Measurements from ENCODE around the gene MAN1A2.
"Not testable (repeated sequence)": the region's sequence is repeated elsewhere in the genome, so short reads cannot be mapped to it uniquely, and the experiment has no call there.

The MAN1A2 gene

DNA sequence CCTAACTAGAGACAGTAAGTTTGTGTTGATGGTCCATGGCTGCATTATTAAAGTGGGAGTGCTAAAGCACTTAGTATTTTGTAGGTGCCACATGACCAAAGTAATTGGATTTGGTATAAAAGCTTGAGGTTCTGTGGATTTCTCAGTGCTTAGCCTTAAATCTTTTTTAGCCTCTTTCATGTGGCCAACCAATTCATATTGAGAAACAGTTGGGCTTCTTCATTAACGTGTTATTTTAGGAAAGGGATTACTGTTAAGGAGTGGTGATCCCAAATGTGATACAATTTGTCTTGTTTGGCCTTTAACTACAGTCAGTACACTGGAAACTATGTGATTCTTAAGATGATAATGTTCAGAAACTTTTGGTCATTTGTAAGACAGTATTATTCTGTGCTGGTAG is 25.5 kb downstream of the MAN1A2 start:
- no peak overlapping the region for H3K27ac ChIP-seq
- DNase-seq (ENCODE audit: low read depth, low spot score) = no peak

DNA sequence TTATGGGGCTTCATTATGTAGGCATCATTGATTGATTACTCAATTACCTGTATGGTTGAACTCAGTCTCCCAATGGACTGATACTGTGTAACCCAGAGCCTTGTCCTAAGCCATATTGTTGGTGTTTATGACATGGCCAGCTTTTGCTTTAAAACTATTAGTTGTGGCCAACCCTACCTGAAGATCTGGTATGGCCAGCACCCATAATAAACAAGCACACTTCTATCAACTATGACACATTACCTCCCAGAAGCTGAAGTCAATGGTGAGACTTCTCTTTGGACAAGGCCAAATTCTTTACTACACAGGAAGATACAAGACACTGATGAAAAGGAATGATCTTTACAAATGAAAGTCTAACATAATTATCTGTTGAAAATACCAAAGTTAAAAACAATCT is 28.8 kb downstream of the MAN1A2 start:
- DNase-seq (ENCODE audit: low read depth, low spot score) = no peak
- no peak overlapping the region for H3K27ac ChIP-seq

DNA sequence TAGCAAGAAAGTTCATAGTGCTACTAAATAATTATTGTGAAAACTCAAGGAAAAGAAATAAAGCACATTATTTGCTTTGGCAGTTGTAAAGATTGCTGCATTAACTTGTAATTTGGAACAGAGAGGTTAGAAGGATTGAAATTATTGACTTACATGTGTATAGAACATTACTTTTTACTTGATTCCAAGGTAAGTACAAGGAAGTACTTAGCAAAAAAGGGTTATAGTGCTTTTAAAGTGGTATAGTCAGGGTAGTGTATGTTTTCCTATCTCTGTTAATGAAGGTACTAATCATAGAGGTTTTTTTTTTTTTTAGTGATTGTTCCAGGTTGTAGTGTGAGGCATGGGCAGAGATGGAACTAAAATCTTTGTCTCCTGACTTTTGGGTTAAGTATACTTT is 29.4 kb downstream of the MAN1A2 start:
- DNase-seq (ENCODE audit: low read depth, low spot score) = no peak
- H3K27ac ChIP-seq = no peak overlapping the region

DNA sequence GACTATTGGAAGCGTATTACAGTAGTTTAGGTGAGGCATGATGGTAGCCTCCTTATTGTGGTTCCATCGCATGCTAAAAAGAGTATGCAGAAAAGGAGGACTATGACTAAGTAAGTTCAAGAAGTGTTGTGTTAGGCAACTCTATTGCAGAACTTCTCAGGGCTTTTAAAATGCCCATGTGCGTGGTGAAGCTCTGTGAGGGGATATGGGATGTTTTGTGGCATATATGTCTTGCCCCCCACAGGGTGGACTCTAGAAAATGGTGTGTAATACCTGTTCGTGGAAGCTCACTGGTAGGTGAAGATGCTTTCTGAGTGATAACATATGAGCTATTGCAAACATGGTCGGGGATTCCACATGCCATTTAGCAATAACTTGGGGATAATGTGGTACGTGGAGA is 31.7 kb downstream of the MAN1A2 start:
- no peak for DNase-seq (ENCODE audit: low read depth, low spot score)
- no peak overlapping the region for H3K27ac ChIP-seq

DNA sequence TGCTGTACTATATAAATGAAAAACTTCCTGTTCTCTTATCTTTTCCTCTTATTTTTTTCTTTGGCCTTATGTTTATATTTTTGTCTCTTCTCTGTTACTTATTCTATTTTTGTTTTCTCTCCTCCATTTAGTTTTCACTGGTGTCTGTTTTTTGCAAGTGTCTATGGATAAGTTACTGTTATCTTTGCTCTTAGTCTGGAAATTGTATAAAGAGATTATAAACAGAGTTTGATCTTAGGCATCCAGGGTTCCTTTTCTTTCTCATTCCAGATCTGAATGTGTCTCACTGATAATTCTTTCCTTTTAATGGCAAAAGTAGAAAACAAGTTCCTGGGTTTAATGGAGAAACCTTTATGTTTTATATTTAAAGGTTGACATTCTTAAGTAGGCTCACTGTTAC is 34.5 kb downstream of the MAN1A2 start:
- no peak for DNase-seq (ENCODE audit: low read depth, low spot score)
- no peak overlapping the region for H3K27ac ChIP-seq

DNA sequence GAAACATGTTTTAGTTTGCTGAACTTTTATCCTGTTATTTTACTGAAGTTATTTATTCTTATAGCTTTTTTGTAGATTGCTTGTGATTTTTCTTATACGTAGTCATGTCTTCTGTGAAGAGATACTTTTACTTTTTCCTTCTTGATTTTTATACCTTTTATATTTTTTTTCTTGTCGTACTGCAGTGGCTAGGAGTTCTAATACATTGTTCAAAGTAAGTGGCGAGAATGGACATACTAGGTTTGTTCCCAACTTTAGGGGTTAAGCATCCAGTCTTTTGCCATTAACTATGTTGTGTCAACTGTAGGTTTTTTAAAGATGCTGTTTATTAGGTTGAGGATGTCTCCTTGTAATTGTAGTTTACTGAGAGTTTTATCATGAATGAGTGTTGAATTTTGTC is 36.3 kb downstream of the MAN1A2 start:
- no peak for DNase-seq (ENCODE audit: low read depth, low spot score)
- no peak overlapping the region for H3K27ac ChIP-seq

DNA sequence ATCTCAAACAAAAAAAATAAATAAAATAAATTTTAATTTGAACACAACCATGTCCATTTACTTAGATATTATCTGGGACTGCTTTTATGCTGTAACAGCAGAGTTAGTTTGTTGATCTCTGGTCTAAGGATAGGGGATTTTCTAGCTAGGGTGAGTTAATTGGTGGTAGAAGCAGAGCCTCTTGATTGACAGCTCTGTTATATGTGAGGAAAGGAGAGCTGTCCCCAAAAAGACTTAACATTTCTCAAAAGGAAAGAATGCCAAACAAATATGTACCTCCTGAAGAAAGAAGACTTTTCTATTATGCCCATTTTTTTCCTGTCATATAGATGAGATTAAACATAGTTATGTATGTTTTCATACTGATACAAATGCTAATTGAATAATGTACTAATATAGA is 37.8 kb downstream of the MAN1A2 start:
- DNase-seq (ENCODE audit: low read depth, low spot score) = no peak
- no peak overlapping the region for H3K27ac ChIP-seq

DNA sequence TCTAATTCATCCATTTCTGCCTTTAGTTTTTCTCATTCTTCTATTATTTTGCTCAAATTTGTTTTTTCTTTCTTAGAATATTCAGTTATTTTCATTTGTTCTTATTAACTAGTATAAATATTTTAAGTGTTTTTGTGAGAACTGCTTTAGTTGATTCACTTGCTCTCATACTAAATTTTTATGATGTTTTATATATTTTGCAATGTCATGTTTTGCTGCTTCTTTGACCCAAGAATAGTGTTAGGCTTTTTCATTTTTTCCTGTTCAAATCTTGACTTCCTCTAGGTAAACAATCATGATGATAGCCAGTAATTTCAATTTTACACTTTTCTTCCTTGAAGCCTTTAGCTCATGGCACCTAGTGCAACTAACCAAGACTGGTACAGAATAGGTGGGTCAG is 45.2 kb downstream of the MAN1A2 start:
- no peak overlapping the region for H3K27ac ChIP-seq
- no peak for DNase-seq (ENCODE audit: low read depth, low spot score)

DNA sequence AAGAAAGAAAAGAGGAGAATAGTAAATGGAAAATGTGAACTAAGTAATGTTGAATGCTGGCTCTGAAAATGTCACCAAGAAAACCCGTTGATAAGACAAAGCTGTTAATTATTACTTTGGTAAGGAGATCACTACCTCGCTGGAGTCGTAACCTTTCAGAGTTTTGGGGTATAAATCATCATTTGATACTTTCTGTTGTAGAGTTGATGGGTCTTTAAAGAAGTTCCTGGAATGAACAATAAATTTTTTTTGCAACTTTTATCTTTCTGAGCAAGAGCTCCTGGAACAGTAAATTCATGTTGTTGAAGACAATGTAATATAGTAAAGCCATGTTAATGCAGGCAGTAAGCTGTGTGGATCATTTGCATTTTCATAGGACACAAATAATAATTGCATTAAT is 46.2 kb downstream of the MAN1A2 start:
- no peak for DNase-seq (ENCODE audit: low read depth, low spot score)
- H3K27ac ChIP-seq = no peak overlapping the region

DNA sequence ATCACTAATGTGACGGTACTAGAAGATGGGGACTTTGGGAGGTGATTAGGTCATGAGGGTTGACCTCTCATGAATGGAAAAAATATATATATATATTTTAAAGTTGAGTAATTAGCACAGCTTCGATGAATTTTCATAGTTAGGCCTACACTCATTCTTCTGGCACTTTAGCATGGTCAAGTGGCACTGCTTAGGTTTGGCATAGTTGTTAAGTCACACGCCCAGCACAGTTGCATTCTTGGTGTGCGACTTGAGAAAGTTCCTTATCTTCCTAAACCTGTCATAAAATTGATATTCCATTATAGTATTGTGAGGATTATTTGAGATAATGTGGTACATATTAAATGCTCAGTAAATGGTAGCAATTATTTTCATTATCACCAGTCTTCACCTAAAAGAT is 47.7 kb downstream of the MAN1A2 start:
- no peak for DNase-seq (ENCODE audit: low read depth, low spot score)
- no peak overlapping the region for H3K27ac ChIP-seq

DNA sequence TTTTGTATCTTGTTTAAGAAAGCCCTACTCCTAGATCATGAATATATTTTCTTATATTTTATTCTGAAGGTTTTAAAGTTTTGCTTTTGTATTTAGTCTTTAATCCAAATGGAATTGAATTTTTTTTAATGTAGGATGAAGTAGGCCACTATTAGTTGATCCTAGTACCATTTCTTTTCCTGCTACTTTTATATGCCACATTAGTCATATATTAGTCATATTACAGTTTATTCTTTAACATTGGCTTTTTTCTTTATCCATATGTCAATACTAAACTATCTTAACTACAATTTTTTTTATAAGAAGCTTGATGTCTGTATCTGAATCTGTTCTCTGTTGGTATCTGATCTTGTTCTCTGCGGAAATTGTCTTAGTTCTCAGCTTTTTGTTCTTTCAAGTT is 48.8 kb downstream of the MAN1A2 start:
- no peak overlapping the region for H3K27ac ChIP-seq
- DNase-seq (ENCODE audit: low read depth, low spot score) = no peak

DNA sequence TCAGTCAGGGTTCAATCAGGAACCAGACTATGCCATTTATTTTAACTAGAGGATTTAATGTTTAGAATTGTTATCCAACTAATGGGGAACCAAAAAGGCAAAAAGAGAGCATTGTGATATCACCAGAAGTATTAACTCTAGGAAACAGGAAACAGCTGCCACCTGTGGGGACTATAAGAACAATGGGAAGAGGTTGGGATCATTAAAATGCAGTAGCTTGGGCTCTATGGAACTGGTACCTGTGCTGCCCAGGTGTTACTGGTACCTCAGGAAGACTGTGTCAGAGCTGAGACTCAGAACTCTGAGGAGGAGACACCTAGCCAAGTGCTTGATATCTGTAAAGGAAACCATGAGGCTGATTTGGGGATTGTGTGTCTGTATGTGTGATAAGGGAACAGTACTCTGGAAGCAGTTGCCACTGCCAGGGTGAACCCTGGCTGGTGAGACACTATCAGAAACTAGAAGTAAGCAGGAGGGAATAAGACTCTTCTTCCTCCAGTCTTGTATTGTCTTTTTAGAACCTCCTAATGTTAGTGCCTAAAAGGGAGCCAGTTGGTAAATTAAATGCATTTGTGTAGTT is 49.4 kb downstream of the MAN1A2 start:
- DNase-seq (ENCODE audit: low read depth, low spot score) = no peak
- no peak overlapping the region for H3K27ac ChIP-seq

DNA sequence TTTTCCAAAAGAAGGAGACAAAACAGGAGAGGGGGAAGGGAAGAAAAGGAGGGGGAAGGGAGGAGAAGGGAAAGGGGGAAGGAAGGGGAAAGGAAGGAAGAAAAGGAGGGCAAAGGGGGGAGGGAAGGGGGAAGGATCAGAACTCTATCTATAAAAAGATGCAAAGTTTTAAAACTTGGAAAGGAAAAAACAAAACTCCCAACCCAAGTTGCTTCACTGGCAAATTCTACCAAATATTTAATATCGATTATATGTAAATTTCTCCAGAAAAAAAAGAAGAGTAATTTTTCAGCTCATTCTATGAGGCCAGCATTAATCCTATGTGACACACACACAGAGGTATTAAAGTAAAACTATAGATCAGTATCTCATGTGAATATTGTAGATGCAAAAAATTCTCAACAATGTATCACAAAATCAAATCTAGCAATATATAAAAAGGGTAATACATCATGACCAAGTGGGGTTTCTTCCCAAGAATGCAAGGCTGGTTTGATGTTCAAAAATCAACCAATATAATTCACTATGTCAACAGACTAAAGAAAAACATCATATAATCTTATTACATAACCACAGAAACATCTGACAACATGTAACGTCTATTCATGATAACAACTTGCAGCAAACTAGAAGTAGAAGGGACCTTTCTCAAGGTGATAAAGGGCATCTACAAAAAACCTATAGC is 57.9 kb downstream of the MAN1A2 start:
- no peak for DNase-seq (ENCODE audit: low read depth, low spot score)

DNA sequence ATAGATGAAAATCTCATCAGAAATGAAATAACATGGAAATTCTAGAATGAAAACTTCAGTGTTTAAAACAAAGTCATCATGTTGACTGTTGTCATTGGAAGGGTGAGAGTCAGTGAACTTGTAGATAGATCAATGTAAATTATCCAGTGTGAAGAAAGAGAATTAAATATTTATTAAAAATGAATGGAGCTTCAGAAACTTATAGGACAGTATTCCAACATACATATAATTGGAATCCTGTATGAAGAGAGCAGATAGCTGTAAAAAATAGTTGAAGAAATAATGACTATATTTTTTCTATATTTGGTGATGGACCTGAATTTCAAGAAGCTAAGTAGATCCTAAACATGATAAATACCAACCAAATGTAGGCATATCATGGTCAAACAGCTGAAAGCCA is 60.0 kb downstream of the MAN1A2 start:
- no peak overlapping the region for H3K27ac ChIP-seq
- DNase-seq (ENCODE audit: low read depth, low spot score) = no peak

More for the DNA sequence above, 57.9 kb downstream of the MAN1A2 start:
- no peak overlapping the region for H3K27ac ChIP-seq

DNA sequence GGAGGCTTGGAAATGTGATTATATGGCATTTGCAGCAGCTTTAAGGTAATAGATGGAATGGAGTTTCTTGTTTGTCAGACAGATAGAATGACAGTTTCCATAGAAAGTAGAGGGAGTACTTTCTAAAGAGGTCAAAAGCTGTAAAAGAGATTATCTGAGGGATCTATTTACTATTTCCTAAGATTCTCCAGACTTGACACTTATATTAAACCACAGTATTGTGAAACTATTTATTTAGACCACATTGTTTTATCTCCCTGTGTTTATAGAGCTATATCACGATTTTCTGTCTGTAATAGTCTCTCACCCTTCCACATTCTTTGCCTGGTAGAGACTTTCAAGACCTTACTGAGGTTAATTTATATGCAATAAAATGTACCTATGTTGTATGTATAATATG is 66.7 kb downstream of the MAN1A2 start:
- DNase-seq (ENCODE audit: low read depth, low spot score) = no peak
- no peak overlapping the region for H3K27ac ChIP-seq

DNA sequence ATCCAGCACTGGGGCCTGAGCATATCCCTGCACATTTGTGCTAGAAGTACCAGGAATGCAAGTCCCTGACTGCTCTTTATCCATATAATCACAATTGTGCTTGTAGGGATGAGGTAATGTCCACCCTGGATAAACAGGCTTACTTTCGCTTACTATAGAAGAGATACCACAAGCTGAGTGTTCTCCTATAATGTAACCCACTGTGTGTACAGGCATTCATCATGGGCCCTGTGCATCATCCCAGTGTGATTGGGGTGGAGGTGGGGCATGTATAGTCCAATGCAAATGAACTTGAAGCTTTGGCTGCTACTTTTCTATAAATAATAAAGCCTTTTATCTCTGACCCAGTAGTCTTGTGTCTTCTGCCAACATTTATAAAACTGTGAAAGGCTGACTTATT is 69.3 kb downstream of the MAN1A2 start:
- no peak for DNase-seq (ENCODE audit: low read depth, low spot score)
- H3K27ac ChIP-seq = no peak overlapping the region

DNA sequence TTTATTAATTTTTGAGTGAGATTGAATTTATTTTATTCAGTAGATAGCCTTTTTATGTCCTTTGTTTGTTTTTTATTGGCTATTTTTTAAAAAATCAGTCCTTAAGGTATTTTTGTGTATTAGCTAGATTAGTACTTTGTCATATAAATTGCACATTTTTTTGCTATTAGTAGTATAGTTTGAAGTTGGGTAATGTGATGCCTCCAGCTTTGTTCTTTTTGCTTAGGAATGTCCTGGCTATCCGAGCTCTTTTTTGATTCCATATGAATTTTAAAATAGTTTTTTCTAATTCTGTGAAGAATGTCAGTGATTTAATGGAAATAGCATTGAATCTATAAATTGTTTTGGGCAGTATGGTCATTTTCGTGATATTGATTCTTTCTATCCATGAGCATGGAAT is 80.4 kb downstream of the MAN1A2 start:
- H3K27ac ChIP-seq = no peak overlapping the region
- no peak for DNase-seq (ENCODE audit: low read depth, low spot score)

DNA sequence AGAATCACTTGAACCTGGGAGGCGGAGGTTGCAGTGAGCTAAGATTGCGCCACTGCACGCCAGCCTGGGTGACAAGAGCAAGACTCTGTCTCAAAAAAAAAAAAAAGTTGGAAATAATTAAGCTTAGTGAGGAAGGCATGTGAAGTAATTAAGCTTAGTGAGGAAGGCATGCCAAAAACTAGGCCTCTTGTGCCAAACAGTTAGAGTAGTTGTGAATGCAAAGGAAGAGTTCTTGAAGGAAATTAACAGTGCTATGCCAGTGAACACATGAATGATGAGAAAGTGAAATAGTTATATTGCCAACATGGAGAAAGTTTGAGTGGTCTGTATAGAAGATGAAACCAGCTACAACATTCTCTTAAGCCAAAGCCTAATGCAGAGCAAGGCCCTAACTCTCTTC is 85.0 kb downstream of the MAN1A2 start:
- no peak overlapping the region for H3K27ac ChIP-seq
- no peak for DNase-seq (ENCODE audit: low read depth, low spot score)

DNA sequence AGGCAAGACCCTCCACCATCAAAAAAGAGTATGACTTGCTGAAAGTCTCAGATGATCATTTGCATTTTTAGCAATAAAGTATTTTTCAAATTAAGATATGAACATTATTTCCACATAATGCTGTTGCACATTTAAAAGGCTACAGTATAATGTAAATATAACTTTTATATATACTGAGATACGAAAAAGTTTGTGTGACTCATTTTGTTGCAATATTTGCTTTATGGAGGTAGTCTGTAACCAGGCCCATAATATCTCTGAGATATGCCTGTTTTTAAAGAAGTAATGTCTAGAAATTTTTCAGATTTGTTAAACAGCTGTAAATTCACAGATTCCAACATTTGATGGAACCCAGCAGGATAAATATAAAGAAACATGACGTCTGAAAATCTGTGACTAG is 86.7 kb downstream of the MAN1A2 start:
- no peak for DNase-seq (ENCODE audit: low read depth, low spot score)

DNA sequence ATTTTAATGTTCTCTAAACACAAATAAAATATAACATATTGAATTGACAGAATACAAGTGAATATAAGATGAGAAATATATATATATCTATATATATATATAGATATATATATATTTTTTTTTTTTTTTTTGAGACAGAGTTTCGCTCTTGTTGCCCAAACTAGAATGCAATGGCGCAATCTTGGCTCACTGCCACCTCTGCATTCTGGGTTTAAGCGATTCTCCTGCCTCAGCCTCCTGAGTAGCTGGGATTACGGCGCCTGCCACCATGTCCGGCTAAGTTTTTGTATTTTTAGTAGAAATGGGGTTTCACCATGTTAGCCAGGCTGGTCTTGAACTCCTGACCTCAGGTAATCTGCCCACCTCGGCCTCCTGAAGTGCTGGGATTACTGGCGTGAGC is 91.2 kb downstream of the MAN1A2 start:
- not testable (repeated sequence) for DNase-seq (ENCODE audit: low read depth, low spot score); H3K27ac ChIP-seq

More for the DNA sequence above, 86.7 kb downstream of the MAN1A2 start:
- no peak overlapping the region for H3K27ac ChIP-seq

DNA sequence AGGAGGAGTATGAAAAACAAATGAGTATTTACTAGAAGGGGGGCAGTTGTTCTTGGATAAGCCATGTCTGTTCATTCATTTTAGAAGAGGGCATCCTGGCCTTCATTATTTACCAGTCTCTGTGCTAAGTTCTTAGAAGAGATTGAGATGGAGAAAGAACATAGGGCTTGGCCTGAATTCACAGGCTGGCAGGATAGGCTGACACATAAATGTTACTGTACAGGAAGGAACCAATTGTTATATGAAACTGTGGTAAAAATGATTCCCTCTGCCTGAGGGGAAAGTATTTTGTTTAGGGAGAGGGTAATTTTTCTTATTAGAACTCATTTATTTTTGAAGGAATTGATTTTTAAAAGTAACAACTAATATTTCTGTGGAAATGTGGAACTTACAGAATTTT is 99.5 kb downstream of the MAN1A2 start:
- DNase-seq (ENCODE audit: low read depth, low spot score) = no peak
- no peak overlapping the region for H3K27ac ChIP-seq

DNA sequence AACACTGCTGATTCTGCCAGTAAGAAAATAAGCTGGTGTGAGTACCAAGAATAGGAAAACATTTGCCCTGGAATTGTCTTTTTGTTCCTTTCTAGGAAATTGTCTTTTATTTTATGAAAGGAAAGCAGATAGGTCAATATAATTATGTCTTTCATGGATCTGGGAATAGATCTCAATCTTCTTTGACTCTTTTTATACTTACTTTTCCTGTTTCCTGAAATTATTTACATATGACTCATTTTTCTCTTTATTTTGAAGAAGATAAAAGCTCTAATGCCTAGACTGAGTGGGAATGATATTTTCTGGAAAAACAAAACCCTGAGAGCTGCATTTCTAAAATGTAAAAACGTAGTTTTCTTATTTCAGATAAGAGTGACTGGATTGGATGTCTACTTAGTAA is 100.1 kb downstream of the MAN1A2 start:
- DNase-seq (ENCODE audit: low read depth, low spot score) = no peak
- no peak overlapping the region for H3K27ac ChIP-seq
